Stimulated activated CD4-positive, alpha-beta T cell treated with anti-CD3 and anti-CD28 coated beads, Interleukin-4, amount 100 ng/mL, for 1 hour (primary cell): ENCODE data around the gene APOA1.
"Not testable (repeated sequence)": the region's sequence is repeated elsewhere in the genome, so short reads cannot be mapped to it uniquely, and the experiment has no call there.

Experiments
- DNase-seq: peaks from one replicate; pipeline ENCODE4 v3.0.0-alpha.2; 2020

Gene APOA1

GRCh38 chr11:116811194-116811593 lies 26.2 kb downstream of the APOA1 start:
- DNase-seq: no peak

- DNase-seq: no peak
Observed at GRCh38 chr11:116808262-116809175, 28.9 kb downstream of the APOA1 start.

GRCh38 chr11:116807601-116808261 lies 29.7 kb downstream of the APOA1 start:
- no peak for DNase-seq

GRCh38 chr11:116804001-116804400 lies 33.4 kb downstream of the APOA1 start:
- no peak for DNase-seq

GRCh38 chr11:116801662-116802061 lies 35.8 kb downstream of the APOA1 start:
- not testable (repeated sequence) for DNase-seq

- no peak for DNase-seq
Observed at GRCh38 chr11:116800610-116801009, 36.8 kb downstream of the APOA1 start.

GRCh38 chr11:116798368-116798767 lies 39.1 kb downstream of the APOA1 start:
- no peak for DNase-seq

GRCh38 chr11:116797816-116798215 lies 39.6 kb downstream of the APOA1 start:
- DNase-seq: no peak

GRCh38 chr11:116796548-116796947 lies 40.9 kb downstream of the APOA1 start:
- no peak for DNase-seq

- DNase-seq: no peak
Observed at GRCh38 chr11:116794851-116795250, 42.6 kb downstream of the APOA1 start.

- no peak for DNase-seq
Observed at GRCh38 chr11:116793772-116794097, 43.7 kb downstream of the APOA1 start.

- no peak for DNase-seq
Observed at GRCh38 chr11:116792869-116793771, 44.3 kb downstream of the APOA1 start.

GRCh38 chr11:116792144-116792868 lies 45.1 kb downstream of the APOA1 start:
- no peak for DNase-seq

- no peak for DNase-seq
Observed at GRCh38 chr11:116791813-116792143, 45.6 kb downstream of the APOA1 start, which contains the start of gene APOA5. APOA5 (minus strand) TSS chr11:116791879; CDS start chr11:116791860, 19 bp downstream.

GRCh38 chr11:116791002-116791812 lies 46.2 kb downstream of the APOA1 start:
- peak; percentile 77 for DNase-seq

GRCh38 chr11:116790167-116791001 lies 47.0 kb downstream of the APOA1 start:
- no peak for DNase-seq

GRCh38 chr11:116788975-116789374 lies 48.4 kb downstream of the APOA1 start:
- DNase-seq: no peak

GRCh38 chr11:116788534-116788933 lies 48.9 kb downstream of the APOA1 start:
- no peak for DNase-seq

- peak; percentile 84 for DNase-seq
Observed at GRCh38 chr11:116787786-116788486, 49.5 kb downstream of the APOA1 start, which contains the start of gene ZPR1. ZPR1 (minus strand) TSS chr11:116788023; CDS start chr11:116787990, 33 bp downstream.

GRCh38 chr11:116787436-116787785 lies 50.0 kb downstream of the APOA1 start:
- no peak for DNase-seq
